WTC11 (cell line): ENCODE data around the gene FGF22.

Experiments used
- ESRRA ChIP-seq: sonication (generic); formaldehyde crosslinking; IDR thresholded peaks from 2 replicates; pipeline ENCODE4 v1.8.1; 2022; ENCODE audit warnings: mild to moderate bottlenecking, missing genetic modification reagents, borderline replicate concordance
- GABPB1 ChIP-seq: sonication (generic); formaldehyde crosslinking; IDR thresholded peaks from 2 replicates; pipeline ENCODE4 v1.8.1; 2023; ENCODE audit warnings: mild to moderate bottlenecking, missing genetic modification reagents
- GRHL2 ChIP-seq: fragments of 250-450 bp; sonication (Bioruptor Pico); IDR thresholded peaks from 2 replicates; pipeline ENCODE4 v1.8.0; 2022; ENCODE audit warnings: mild to moderate bottlenecking, moderate library complexity; ENCODE audit not compliant: insufficient replicate concordance, severe bottlenecking
- SP1 ChIP-seq: sonication (generic); formaldehyde crosslinking; conservative IDR thresholded peaks from 2 replicates; pipeline ENCODE4 v1.8.1; 2022; ENCODE audit warnings: missing genetic modification reagents
- TCF7 ChIP-seq: sonication (generic); formaldehyde crosslinking; IDR thresholded peaks from 2 replicates; pipeline ENCODE4 v1.8.0; 2022; ENCODE audit warnings: mild to moderate bottlenecking, low read depth, missing genetic modification reagents, moderate library complexity
- TEAD4 ChIP-seq: sonication (generic); formaldehyde crosslinking; IDR thresholded peaks from 2 replicates; pipeline ENCODE4 v1.8.0; 2022; ENCODE audit warnings: mild to moderate bottlenecking, missing genetic modification reagents
- ZNF416 ChIP-seq: fragments of 250-450 bp; sonication (Bioruptor Pico); IDR thresholded peaks from 2 replicates; pipeline ENCODE4 v1.9.0; 2021; ENCODE audit warnings: mild to moderate bottlenecking, inconsistent platforms
- TF ChIP-seq, protein P1 (sequence below): fragments of 200-600 bp; IDR thresholded peaks from 2 replicates; pipeline ENCODE4 v1.8.0; 2022; ENCODE audit warnings: antibody characterized with exemption
- TF ChIP-seq, protein P2 (sequence below): sonication (generic); formaldehyde crosslinking; IDR thresholded peaks from 2 replicates; pipeline ENCODE4 v1.8.1; 2022; ENCODE audit warnings: mild to moderate bottlenecking, moderate library complexity, missing genetic modification reagents
- TF ChIP-seq, protein P3 (sequence below): sonication (generic); formaldehyde crosslinking; IDR thresholded peaks from 2 replicates; pipeline ENCODE4 v1.8.1; 2023; ENCODE audit warnings: mild to moderate bottlenecking, missing genetic modification reagents
- TF ChIP-seq, protein P4 (sequence below): sonication (generic); formaldehyde crosslinking; conservative IDR thresholded peaks from 2 replicates; pipeline ENCODE4 v1.8.1; 2022; ENCODE audit warnings: mild to moderate bottlenecking, missing genetic modification reagents
- TF ChIP-seq, protein P5 (sequence below): sonication (generic); formaldehyde crosslinking; IDR thresholded peaks from 2 replicates; pipeline ENCODE4 v1.8.0; 2022; ENCODE audit warnings: mild to moderate bottlenecking, missing genetic modification reagents
- TF ChIP-seq, protein P6 (sequence below): sonication (generic); formaldehyde crosslinking; IDR thresholded peaks from 2 replicates; pipeline ENCODE4 v1.8.1; 2022; ENCODE audit warnings: low read depth, missing genetic modification reagents, borderline replicate concordance
- TF ChIP-seq, protein P7 (sequence below): sonication (generic); formaldehyde crosslinking; conservative IDR thresholded peaks from 2 replicates; pipeline ENCODE4 v1.8.1; 2023; ENCODE audit warnings: mild to moderate bottlenecking, low read depth, missing genetic modification reagents, moderate library complexity

DNA sequence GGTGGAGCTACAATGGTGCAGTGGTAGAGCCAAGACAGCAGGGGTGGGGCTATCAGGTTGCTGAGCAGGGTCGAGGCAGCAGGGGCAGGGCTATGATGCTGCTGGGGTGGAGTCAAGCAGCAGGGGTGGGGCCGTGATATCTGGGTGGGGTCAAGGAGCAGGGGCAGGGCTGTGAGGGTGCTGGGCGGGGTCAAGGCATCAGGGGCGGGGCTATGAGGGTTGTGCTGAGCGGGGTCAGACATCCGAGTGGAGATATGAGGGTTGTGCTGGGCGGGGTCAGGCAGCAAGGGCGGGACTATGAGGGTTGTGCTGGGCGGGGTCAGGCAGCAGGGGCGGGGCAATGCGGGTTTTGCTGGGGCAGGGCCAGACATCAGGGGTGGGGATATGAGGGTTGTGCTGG is 35.3 kb upstream of the FGF22 start:
- TF ChIP-seq, protein P1, sequence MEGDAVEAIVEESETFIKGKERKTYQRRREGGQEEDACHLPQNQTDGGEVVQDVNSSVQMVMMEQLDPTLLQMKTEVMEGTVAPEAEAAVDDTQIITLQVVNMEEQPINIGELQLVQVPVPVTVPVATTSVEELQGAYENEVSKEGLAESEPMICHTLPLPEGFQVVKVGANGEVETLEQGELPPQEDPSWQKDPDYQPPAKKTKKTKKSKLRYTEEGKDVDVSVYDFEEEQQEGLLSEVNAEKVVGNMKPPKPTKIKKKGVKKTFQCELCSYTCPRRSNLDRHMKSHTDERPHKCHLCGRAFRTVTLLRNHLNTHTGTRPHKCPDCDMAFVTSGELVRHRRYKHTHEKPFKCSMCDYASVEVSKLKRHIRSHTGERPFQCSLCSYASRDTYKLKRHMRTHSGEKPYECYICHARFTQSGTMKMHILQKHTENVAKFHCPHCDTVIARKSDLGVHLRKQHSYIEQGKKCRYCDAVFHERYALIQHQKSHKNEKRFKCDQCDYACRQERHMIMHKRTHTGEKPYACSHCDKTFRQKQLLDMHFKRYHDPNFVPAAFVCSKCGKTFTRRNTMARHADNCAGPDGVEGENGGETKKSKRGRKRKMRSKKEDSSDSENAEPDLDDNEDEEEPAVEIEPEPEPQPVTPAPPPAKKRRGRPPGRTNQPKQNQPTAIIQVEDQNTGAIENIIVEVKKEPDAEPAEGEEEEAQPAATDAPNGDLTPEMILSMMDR, result no peak
- TF ChIP-seq ZNF416, result no peak
- no peak for TF ChIP-seq TCF7 (CRISPR knock-in tag)
- TF ChIP-seq, protein P2, sequence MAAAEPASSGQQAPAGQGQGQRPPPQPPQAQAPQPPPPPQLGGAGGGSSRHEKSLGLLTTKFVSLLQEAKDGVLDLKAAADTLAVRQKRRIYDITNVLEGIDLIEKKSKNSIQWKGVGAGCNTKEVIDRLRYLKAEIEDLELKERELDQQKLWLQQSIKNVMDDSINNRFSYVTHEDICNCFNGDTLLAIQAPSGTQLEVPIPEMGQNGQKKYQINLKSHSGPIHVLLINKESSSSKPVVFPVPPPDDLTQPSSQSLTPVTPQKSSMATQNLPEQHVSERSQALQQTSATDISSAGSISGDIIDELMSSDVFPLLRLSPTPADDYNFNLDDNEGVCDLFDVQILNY (CRISPR knock-in tag), result no peak
- no peak for TF ChIP-seq TEAD4 (CRISPR knock-in tag)
- TF ChIP-seq, protein P3, sequence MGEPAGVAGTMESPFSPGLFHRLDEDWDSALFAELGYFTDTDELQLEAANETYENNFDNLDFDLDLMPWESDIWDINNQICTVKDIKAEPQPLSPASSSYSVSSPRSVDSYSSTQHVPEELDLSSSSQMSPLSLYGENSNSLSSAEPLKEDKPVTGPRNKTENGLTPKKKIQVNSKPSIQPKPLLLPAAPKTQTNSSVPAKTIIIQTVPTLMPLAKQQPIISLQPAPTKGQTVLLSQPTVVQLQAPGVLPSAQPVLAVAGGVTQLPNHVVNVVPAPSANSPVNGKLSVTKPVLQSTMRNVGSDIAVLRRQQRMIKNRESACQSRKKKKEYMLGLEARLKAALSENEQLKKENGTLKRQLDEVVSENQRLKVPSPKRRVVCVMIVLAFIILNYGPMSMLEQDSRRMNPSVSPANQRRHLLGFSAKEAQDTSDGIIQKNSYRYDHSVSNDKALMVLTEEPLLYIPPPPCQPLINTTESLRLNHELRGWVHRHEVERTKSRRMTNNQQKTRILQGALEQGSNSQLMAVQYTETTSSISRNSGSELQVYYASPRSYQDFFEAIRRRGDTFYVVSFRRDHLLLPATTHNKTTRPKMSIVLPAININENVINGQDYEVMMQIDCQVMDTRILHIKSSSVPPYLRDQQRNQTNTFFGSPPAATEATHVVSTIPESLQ (CRISPR knock-in tag), result no peak
- TF ChIP-seq, protein P4, sequence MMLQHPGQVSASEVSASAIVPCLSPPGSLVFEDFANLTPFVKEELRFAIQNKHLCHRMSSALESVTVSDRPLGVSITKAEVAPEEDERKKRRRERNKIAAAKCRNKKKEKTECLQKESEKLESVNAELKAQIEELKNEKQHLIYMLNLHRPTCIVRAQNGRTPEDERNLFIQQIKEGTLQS (CRISPR knock-in tag), result no peak
- no peak for TF ChIP-seq ESRRA
- TF ChIP-seq, protein P5, sequence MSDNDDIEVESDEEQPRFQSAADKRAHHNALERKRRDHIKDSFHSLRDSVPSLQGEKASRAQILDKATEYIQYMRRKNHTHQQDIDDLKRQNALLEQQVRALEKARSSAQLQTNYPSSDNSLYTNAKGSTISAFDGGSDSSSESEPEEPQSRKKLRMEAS (CRISPR knock-in tag), result no peak
- no peak for TF ChIP-seq SP1 (CRISPR knock-in tag)
- TF ChIP-seq GABPB1, result no peak
- TF ChIP-seq, protein P6, sequence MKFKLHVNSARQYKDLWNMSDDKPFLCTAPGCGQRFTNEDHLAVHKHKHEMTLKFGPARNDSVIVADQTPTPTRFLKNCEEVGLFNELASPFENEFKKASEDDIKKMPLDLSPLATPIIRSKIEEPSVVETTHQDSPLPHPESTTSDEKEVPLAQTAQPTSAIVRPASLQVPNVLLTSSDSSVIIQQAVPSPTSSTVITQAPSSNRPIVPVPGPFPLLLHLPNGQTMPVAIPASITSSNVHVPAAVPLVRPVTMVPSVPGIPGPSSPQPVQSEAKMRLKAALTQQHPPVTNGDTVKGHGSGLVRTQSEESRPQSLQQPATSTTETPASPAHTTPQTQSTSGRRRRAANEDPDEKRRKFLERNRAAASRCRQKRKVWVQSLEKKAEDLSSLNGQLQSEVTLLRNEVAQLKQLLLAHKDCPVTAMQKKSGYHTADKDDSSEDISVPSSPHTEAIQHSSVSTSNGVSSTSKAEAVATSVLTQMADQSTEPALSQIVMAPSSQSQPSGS (CRISPR knock-in tag), result no peak
- TF ChIP-seq GRHL2 (CRISPR knock-in tag), result no peak
- TF ChIP-seq, protein P7, sequence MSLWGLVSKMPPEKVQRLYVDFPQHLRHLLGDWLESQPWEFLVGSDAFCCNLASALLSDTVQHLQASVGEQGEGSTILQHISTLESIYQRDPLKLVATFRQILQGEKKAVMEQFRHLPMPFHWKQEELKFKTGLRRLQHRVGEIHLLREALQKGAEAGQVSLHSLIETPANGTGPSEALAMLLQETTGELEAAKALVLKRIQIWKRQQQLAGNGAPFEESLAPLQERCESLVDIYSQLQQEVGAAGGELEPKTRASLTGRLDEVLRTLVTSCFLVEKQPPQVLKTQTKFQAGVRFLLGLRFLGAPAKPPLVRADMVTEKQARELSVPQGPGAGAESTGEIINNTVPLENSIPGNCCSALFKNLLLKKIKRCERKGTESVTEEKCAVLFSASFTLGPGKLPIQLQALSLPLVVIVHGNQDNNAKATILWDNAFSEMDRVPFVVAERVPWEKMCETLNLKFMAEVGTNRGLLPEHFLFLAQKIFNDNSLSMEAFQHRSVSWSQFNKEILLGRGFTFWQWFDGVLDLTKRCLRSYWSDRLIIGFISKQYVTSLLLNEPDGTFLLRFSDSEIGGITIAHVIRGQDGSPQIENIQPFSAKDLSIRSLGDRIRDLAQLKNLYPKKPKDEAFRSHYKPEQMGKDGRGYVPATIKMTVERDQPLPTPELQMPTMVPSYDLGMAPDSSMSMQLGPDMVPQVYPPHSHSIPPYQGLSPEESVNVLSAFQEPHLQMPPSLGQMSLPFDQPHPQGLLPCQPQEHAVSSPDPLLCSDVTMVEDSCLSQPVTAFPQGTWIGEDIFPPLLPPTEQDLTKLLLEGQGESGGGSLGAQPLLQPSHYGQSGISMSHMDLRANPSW, result no peak
